HG02610 (cell line): ENCODE data around the gene TRIM72.
"Not testable (repeated sequence)": the region's sequence is repeated elsewhere in the genome, so short reads cannot be mapped to it uniquely, and the experiment has no call there.

Experiments used
- ATAC-seq: cut with Tn5 transposase; IDR thresholded peaks from one replicate; pipeline ENCODE4 v1.9.1; 2021; ENCODE audit warnings: mild to moderate bottlenecking, moderate library complexity; ENCODE audit not compliant: unreplicated experiment

Gene TRIM72

GRCh38 chr16:31278853-31279252, 64.9 kb downstream of the TRIM72 start:
- not testable (repeated sequence) for ATAC-seq
